ENCODE results near the gene B2M.
"Not testable (repeated sequence)": the region's sequence is repeated elsewhere in the genome, so short reads cannot be mapped to it uniquely, and the experiment has no call there.

Gene B2M

DNA sequence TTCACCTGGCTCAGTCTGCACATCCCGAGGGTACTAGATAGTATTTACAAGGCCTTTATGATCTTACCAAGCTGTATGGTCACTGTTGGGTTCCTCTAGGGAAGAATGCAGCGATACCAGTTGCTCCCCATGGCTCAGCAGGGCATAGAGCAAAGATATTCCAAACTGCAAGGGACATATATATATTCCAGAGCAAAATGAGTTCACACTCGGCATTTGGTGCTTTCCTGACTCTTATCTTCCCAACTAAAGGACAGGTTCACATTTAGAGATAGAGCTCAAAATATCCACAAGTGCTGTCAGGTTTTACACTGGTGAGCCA is 44.3 kb upstream of the B2M start:
- no peak for DNase-seq (ENCODE audit: low read depth)
- TF ChIP-seq, protein P1, sequence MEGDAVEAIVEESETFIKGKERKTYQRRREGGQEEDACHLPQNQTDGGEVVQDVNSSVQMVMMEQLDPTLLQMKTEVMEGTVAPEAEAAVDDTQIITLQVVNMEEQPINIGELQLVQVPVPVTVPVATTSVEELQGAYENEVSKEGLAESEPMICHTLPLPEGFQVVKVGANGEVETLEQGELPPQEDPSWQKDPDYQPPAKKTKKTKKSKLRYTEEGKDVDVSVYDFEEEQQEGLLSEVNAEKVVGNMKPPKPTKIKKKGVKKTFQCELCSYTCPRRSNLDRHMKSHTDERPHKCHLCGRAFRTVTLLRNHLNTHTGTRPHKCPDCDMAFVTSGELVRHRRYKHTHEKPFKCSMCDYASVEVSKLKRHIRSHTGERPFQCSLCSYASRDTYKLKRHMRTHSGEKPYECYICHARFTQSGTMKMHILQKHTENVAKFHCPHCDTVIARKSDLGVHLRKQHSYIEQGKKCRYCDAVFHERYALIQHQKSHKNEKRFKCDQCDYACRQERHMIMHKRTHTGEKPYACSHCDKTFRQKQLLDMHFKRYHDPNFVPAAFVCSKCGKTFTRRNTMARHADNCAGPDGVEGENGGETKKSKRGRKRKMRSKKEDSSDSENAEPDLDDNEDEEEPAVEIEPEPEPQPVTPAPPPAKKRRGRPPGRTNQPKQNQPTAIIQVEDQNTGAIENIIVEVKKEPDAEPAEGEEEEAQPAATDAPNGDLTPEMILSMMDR (conservative IDR thresholded peaks at IDR 0.05; ENCODE audit: low read depth, low read length) = no peak
- no peak overlapping the region for H3K4me3 ChIP-seq (ENCODE audit: low read depth, low read length)

DNA sequence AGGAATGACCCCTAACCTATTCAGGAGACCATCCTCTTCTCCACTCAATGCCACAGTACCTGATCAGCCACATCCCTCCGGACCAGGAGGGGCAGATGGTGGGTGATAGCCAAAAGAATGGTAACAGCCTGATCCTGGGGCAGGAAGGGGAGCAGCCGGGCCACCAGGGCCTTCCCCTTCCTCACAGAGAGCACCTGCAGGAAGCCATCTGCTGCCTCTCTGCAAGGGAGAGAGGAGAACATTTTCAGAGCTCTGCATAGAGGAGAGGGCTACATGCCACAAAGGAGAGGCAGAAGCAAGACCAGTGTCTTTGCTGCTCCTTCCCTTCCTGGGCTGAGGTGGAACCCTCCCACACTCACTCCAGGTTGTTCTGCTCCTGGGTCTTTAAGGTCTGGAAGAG is 42.4 kb upstream of the B2M start:
- TF ChIP-seq, protein P1 (conservative IDR thresholded peaks at IDR 0.05; ENCODE audit: low read depth, low read length) = no peak
- H3K4me3 ChIP-seq (ENCODE audit: low read depth, low read length) = no peak overlapping the region
- no peak for DNase-seq (ENCODE audit: low read depth)

DNA sequence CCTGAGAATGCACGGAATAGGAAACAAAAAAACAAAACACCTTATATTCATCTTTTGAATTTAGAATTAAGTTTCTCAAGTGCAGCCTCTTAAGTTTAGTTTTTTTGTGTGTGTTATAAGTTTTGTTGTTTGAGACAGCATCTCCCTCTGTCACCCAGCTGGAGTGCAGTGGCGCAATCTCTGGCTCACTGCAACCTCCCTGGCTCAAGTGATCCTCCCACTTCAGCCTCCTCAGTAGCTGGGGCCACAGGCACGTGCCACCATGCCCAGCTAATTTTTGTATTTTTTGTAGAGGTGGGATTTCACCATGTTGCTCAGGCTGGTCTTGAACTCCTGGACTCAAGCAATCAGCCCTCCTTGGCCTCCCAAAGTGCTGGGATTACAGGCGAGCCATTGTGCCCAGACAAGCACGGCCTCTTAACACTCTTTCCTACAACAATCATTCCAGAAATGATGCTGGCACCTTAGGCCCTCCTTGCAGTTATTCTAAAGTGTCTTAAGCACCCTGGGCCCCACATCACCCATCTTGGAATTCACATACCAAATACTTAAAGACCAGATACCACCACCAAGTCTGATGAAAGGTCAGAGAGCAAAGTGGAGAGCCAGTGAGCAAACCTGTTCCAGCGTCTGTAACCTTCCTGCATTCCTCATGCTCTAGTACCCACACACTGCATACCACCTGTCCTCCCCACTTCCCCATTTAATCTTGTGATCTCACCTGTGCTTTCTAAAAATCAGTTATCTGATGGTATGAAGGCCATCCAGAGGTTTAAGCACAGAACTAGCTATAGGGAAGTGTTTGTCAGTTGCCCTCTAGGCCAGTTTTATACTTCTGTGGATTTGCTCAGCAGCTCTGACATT is 41.0 kb upstream of the B2M start:
- DNase-seq (ENCODE audit: low read depth) = no peak
- TF ChIP-seq, protein P1 (conservative IDR thresholded peaks at IDR 0.05; ENCODE audit: low read depth, low read length) = no peak
- no peak overlapping the region for H3K4me3 ChIP-seq (ENCODE audit: low read depth, low read length)

DNA sequence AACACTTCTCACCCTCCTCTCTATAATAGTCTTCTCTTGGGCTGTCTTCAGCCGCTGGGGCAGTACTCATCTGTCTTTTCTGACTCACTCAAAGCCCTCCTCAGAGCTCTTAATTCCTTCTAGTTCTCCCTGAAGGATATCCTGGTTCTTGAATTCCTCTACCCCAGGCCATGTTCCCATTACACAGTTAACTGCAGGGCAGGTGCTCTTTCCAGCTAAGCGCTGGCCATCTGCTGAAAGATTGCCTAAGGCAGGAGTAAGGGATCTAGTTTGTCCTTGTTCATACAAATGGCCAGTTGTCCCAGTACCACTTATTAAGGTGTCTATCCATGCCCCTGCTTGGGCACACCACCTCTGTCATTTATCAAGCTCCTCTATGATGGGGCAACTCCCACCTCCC is 37.7 kb upstream of the B2M start:
- DNase-seq (ENCODE audit: low read depth) = no peak
- H3K4me3 ChIP-seq (ENCODE audit: low read depth, low read length) = no peak overlapping the region
- TF ChIP-seq, protein P1 (conservative IDR thresholded peaks at IDR 0.05; ENCODE audit: low read depth, low read length) = no peak

DNA sequence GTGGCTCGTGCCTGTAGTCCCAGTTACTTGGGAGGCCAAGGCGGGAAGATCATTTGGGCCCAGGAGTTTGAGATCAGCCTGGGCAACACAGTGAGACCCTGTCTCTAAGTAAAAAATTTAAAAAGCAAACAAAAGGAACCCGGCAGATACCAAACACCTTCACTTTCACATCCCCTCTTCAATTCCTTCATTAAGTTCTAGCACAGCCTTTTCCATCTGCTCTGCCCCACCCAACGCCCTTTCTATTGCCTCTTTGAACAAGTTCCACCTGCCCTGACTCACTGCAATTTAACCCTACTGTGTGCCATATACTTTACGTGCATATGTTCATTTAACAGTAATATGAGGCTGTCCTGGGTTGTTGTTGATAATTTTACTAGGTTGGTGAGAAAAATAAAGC is 35.4 kb upstream of the B2M start:
- TF ChIP-seq, protein P1 (conservative IDR thresholded peaks at IDR 0.05; ENCODE audit: low read depth, low read length) = no peak
- H3K4me3 ChIP-seq (ENCODE audit: low read depth, low read length) = no peak overlapping the region
- DNase-seq (ENCODE audit: low read depth) = no peak

DNA sequence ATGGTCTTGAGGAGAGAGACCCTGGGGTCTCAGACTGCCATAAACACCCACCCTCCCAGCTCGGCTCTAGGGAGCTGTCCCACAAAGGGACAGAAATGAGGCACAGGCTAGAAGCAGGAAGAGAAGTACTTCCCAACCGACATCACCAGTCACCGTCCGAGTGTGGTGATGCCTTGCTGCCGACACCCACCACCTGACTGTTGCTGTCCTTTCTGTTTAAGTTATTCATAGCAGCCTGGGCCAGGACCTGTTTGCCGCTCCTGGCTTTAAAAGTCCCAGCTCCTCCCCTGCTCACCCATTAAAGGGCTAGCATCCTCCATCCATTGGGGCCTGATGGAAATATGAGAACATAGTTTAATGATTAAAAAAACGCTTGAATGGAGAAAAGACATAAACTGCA is 34.6 kb upstream of the B2M start:
- DNase-seq (ENCODE audit: low read depth) = no peak
- H3K4me3 ChIP-seq (ENCODE audit: low read depth, low read length) = no peak overlapping the region
- TF ChIP-seq, protein P1 (conservative IDR thresholded peaks at IDR 0.05; ENCODE audit: low read depth, low read length) = no peak

DNA sequence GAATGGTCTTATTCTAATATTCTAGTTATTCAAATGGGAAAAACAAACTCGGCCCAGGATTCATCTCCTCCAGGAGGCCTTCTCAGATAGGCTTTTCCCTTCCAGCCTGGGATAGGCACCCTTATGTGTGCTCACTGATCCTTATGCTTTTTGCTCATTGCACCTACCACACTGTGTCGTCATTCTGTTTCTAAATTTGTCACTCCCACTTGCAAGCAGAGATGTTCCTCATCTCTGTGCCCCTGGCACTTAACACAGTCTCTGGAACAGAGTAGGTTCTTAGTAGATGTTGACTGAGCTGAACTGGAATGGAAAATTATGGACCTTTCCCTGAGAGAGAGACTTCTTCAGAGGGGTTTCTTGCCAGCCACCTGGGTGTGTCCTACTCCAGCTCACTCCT is 29.1 kb upstream of the B2M start:
- TF ChIP-seq, protein P1 (conservative IDR thresholded peaks at IDR 0.05; ENCODE audit: low read depth, low read length) = no peak
- H3K4me3 ChIP-seq (ENCODE audit: low read depth, low read length) = no peak overlapping the region
- no peak for DNase-seq (ENCODE audit: low read depth)

DNA sequence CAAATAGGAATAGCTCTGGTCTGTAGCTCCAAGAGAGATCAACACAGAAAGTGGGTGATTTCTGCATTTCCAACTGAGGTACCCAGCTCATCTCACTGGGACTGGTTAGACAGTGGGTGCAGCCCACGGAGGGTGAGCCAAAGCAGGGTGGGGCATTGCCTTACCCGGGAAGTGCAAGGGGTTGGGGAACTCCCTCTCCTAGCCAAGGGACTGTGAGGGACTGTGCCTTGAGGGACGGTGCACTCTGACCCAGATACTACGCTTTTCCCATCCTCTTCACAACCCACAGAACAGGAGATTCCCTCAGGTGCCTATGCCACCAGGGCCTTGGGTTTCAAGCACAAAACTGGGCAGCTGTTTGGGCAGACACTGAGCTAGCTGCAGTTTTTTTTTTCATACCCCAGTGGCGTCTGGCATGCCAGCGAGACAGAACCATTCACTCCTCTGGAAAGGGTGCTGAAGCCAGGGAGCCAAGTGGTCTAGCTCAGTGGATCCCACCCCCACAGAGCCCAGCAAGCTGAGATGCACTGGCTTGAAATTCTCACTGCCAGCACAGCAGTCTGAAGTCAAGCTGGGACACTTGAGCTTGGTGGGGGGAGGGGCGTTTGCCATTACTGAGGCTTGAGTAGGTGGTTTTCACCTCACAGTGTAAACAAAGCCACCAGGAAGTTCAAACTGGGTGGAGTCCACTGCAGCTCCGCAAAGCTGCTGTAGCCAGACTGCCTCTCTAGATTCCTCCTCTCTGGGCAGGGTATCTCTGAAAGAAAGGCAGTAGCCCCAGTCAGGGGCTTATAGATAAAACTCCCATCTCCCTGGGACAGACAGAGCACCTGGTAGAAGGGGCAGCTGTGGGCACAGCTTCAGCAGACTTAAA is 28.3 kb upstream of the B2M start:
- peak; percentile 55 for DNase-seq (ENCODE audit: low read depth)
- not testable (repeated sequence) for H3K4me3 ChIP-seq (ENCODE audit: low read depth, low read length)

DNA sequence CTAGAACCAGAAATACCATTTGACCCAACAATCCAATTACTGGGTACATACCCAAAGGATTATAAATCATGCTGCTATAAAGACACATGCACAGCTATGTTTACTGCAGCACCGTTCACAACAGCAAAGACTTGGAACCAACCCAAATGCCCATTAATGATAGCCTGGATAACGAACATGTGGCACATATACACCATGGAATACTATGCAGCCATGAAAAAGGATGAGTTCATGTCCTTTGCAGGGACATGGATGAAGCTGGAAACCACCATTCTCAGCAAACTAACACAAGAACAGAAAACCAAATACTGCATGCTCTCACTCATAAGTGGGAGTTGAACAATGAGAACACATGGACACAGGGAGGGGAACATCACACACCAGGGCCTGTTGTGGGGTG is 22.0 kb upstream of the B2M start:
- not testable (repeated sequence) for H3K4me3 ChIP-seq (ENCODE audit: low read depth, low read length); DNase-seq (ENCODE audit: low read depth)

DNA sequence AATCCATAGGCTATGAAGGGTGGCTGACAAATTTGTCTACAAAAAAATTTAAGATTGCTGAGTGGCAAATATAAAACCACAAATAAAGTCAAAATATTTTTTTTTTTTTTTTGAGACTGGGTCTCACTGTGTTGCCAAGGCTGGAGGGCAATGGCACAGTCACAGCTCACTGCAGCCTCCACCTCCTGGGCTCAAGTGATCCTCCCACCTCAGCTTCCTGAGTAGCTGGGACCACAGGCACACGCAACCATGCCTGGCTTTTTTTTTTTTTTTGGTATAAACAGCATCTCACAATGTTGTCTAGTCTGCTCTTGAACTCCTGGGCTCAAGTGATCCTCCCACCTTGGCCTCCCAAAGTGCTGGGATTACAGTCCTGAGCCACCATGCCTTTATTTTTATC is 21.1 kb upstream of the B2M start:
- not testable (repeated sequence) for DNase-seq (ENCODE audit: low read depth); H3K4me3 ChIP-seq (ENCODE audit: low read depth, low read length)

All from choroid plexus epithelial cell (primary cell).